GM15510 (cell line): ENCODE measurements around the gene TPST1.

Experiments
- POLR2A ChIP-seq: IDR thresholded peaks from 3 replicates; pipeline ENCODE4 v1.6.1; 2011; ENCODE audit warnings: borderline replicate concordance; ENCODE audit not compliant: insufficient read length; ENCODE audit errors: extremely low read depth

TPST1 gene

DNA sequence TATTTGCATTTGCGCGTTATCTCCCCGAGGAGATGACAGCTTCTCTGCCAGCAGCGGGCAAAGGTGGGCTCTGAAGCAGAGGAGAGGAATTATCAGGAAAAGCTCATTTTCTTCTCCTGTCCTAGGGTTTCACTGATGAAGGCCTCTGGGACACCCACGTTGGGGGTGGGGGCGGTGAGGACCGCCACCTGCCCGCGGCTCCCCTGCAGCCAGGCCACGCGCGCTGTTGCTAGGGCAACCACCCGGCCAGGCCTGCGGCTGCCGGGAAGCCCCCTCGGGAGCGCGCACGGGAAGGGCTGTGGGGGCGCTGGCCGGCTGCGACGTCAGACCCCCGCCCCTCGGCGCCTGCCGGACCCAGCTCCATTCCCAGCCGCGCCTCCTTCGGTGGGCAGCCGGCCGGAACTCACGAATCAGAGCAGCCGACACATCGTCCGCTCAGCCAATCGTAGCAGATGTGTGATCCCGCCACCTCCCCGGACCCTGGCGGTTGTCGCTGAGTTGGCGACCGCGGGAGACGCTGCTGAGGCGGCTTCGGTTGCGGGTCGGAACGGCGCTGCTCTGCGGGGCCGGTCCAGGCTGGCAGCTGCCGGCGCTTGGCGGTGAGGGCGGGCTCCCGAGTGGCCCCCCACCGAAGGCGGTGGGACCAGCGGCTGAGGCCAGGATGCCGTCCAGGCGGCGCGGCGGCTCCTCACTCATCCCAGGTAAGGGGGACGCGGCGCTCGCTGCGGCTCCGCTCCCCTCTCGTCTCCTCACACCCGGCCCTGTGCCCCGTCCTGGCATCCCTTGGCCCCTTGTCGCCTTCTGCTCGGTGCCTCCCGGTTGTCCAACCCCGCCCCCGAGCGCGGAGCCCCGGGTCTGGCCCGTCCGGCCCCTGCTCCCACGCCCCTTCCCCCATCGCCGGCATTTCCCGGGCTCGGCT is at the start of gene TPST1:
Gene TPST1 (plus strand): TSS at position 513 of the 919 bp plus-strand sequence. CDS start 35,092 bp downstream, outside the sequence.
- peak; percentile 81 for TF ChIP-seq POLR2A

DNA sequence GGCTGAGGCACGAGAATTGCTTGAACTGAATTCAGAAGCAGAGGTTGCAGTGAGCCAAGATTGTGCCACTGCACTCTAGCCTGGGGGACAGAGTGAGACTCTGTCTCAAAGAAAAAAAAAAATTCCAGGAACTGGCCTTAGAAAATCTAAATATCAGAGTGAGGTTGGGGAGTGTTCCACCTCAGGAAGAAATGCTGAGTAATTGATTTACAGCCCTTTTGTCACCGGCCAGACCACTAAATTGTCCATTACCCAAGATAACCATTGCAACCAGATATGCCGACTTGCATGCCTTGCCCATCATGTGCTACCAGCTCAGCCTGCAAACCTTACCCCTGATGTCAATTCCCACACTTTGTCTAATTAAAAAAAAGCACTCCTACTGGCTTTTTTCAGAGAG is 48.1 kb upstream of the TPST1 start:
- no peak for TF ChIP-seq POLR2A

DNA sequence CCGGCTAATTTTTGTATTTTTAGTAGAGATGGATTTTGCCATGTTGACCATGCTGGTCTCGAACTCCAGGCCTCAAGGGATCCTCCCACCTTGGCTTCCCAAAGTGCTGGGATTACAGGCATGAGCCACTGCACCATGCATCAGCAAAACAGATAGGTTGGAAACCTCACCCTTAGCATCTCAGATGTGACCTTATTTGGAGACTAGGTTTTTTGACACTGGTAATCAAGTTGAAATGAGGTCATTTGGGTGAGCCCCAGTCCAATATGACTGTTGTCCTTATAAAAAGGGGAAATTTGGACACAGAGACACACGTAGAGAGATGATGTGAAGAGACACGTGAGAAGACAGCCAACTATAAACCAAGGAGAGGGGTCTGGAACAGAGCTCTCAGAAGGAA is 42.5 kb upstream of the TPST1 start:
- TF ChIP-seq POLR2A, result no peak

DNA sequence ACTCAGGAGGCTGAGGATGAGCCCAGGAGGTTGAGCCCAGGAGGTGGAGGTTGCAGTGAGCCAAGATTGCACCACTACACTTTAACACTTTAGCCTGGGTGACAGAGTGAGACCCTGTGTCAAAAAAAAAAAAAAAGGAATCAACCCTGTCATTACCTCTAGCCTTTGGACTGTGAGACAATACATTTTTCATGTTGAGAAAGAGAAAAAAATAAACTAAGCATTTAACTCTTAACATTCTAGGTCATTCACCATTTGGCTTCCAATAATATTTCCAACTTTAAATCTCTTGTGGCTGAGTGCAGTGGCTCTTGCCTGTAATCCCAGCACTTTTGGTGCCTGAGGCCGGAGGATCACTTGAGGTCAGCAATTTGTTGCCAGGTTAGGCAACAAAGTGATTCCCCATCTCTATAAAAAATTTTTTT is 41.9 kb upstream of the TPST1 start:
- TF ChIP-seq POLR2A, result no peak

DNA sequence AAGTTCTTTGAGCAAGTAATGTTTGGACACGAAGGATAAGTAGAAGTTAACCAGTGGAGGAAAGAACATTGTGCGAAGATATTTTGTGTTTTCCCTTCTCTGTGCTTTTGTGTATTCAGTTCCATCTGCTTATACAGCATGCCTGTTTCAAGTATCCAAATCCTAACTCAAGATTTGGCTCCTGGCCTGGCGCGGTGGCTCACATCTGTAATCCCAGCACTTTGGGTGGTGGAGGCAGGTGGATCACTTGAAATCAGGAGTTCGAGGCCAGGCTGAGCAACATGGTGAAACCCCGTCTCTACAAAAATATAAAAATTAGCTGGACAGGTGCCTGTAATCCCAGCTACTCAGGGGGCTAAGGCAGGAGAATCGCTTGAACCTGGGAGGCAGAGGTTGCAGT is 40.8 kb upstream of the TPST1 start:
- no peak for TF ChIP-seq POLR2A

DNA sequence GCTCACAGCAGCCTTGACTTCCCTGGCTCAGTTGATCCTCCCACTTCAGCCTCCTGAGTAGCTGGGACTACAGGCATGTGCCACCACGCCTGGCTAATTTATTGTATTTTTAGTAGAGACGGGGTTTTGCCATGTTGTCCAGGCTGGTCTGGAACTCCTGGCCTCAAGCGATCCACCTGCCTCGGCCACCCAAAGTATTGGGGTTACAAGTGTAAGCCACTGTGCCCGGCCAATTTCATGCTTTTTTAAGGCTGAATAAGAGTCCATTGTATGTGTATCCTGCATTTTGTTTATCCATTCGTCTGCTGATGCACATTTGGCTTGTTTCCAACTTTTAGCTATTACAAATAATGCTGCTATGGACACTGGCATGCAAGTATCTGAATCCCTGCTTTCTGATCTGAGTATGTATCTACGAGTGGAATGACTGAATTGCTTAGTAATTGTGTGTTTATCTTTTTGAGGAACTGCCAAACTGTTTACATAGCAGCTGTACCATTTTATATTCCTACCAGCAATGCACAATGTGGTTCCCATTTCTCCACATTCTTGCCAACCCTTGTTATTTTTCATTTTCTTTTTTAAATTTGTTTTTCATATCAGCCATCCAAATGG is 37.3 kb upstream of the TPST1 start:
- no peak for TF ChIP-seq POLR2A

DNA sequence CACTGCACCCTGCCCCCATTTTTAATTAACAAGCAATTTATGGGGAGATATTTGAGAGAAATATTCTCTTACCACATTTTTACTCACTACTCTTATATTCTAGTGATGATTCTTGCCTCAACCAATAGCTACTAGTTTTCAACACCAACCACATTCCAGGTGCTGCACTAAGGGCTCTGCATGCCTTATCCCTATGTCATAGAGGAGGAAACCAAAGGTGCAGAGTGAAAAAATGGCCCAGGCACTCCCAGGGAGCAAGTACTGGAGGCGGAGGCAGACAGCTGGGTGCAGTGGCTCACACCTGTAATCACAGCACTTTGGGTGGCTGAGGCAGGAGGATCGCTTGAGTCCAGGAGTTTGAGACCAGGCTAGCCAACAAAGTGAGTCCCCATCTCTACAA is 35.5 kb upstream of the TPST1 start:
- no peak for TF ChIP-seq POLR2A

DNA sequence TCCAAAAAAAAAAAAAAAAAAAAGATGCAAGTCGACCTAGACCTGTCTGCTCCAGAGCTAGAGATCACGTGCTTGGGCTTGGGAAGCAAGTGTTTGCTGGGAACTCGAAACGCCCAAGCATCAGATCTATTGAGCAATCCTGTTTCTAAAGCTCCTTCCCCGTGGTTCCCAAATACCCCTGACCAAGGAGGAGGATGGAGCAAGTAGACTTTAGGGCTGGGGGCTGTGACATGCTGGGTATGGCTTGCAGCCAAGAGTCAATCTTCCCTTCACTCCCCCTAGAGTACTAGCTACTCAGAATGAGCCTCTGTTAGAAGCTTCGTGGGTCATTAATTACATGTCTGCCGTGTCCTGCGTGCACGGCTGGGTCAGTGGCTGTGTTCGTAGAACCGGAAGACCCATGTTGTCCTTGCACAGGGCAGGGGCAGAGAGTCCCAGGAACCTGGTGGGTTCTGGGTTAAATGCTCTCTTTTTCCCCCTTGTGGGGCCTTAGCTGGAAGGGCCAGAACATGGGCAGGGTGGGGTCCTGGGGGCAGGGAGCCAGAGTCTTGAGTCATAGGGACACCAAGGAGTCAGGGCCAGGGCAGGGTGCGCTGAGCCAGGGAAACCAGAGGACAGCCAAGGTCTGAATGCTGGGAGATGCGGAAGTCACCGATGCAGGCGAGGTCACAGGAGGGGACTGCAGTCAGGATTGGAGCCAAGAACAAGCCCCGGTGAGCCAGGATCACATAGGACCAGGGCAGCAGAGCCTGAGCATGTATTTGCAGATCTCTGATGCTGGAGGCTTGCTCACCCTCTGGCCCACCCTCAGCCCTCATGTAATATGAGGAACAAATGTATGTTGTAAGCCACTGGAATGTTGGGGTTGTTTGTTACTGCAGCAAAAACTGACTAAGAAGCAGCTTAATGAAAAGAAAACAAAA is 34.6 kb upstream of the TPST1 start:
- no peak for TF ChIP-seq POLR2A

DNA sequence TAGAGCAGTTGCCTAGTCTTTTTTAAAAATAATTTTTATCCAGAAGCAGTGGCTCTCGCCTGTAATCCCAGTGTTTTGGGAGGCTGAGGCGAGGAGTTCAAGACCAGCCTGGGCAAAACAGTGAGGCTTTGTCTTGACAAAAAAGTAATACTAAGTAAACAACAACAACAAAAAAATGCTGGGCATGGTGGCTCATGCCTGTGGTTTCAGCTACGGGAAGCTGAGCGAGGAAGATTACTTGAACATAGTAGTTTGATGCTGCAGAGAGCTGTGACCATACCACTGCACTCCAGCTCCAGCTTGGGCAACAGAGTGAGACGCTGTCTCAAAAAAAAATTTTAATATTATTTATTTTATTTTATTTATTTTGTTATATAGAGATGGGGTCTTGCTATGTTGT is 31.3 kb upstream of the TPST1 start:
- TF ChIP-seq POLR2A, result no peak

DNA sequence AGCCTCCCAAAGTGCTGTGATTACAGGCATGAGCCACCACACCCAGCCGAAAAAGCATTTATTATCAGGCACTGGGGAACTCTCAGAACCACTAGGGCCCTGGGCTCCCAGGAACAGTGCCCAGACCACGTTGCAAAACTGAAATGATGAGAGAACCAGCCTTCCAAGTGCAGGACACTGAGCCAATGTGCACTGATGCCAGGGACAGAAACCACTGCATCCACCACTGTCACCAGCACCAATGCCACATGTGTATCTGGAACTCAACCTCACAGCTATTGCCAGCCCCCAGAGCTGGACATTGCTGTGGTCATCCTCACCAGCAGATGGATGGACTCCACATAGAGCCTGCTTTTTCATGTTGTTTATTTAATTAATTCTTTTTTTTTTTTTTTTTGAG is 28.2 kb upstream of the TPST1 start:
- TF ChIP-seq POLR2A, result no peak

DNA sequence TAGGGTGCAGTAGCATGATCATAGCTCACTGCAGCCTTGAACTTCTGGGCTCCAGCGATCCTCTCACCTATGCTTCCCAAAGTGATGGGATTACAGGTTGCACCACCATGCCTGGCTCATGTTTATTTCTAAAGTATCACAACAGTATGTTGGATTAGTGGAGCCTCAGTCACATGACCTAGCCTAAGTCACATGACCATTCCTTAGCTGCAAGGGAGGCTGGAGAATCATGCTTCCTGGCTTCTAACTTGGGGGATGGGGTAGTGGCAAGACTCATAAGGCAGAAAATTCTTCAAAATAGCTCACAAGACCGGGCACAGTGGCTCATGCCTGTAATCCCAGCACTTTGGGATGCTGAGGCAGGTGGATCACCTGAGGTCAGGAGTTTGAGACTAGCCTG is 26.9 kb upstream of the TPST1 start:
- TF ChIP-seq POLR2A, result no peak

DNA sequence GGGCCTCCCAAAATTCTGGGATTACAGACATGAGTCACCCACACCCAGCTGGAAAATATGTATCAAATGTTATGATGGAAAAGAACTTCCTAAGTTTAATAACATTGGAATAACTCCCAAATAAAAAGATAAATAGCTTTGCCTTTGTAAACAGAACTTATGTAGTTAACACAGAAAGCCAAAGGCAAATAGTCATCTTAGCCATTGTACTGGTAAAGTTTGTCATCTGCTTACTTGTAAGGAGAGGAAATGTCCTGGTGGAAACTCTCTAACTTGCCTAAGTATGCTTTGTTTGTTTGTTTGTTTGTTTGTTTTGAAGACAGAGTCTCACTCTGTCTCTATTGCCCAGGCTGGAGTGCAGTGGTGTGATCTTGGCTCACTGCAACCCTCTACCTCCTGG is 23.8 kb upstream of the TPST1 start:
- TF ChIP-seq POLR2A, result no peak

DNA sequence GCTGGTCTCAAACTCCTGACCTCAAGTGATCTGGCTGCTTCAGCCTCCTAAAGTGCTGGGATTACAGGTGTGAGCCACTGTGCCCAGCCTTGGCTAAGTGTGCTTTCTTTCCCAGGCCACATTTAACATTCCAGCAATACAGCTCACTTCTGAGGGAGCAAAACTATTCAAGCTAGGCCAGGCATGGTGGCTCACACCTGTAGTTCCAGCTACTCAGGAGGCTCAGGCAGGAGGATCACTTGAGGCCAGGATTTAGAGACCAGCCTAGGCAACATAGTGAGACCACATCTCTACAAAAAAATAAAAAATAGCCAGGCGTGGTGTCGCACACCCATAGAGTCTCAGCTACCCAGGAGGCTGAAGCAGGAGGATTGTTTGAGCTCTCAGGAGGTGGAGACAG is 23.3 kb upstream of the TPST1 start:
- no peak for TF ChIP-seq POLR2A

DNA sequence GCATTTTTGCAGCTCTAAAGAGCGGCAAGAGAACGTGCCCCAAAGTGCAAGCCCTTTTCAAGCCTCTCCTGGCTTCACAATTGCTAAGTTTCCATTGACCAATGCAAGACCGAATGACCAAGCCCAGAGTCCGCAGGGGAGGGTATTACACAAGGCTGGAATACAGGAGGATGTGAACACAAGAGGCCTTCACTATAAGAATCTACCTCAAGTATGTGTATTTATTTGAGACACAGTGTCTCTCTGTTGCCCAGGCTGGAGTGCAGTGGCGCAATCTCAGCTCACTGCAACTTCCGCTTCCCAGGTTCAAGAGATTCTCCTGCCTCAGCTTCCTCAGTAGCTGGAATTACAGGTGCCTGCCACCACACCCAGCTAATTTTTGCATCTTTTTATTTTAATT is 22.2 kb upstream of the TPST1 start:
- TF ChIP-seq POLR2A, result no peak

DNA sequence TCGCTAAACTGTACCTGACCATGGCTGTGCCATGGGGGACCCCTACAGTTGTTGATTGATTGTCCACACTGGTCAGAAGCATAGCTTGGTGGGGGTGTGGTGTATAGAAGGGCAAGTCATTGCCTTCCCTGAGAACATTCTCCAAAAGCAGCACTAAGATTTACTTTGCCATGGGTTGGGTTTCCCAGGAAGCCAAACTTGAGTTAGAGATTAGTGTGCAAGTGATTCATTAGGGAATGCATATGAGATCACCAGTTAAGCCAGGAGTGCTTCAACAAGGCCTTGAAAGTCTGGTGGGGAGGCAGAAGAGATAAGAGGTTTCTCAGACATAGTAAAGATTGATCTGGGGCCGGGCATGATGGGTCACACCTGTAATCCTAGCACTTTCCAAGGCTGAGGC is 21.4 kb upstream of the TPST1 start:
- TF ChIP-seq POLR2A, result no peak
